Hepatic stellate cell (primary cell): ENCODE results near the gene ZFAND4.
"Not testable (repeated sequence)": the region's sequence is repeated elsewhere in the genome, so short reads cannot be mapped to it uniquely, and the experiment has no call there.

Experiments used
- DNase-seq: peaks from one replicate; pipeline ENCODE4 v3.0.0; 2011; ENCODE audit warnings: low spot score

The ZFAND4 gene

GRCh38 chr10:45589868-45590267 lies 82.7 kb downstream of the ZFAND4 start:
- no peak for DNase-seq

DNA sequence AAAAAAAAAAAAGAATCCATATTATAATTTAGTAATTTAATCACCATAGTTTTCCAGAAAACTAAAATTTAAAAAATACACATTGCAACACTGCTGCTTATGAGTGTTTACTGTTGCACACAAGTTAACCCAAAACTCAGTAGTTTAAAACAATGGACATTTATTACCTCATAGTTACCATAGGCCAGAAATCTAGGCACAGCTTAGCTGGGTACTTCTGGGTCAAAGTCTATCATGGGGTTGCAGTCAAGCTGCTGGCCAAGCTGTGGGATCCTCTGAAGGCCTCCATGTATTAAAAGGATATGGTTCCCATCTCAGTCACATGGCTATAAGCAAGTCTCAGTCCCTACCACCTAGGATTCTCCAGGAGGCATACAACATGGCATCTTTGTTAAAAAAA lies 83.6 kb downstream of the ZFAND4 start:
- DNase-seq, result no peak

- DNase-seq, result no peak
Observed at GRCh38 chr10:45586028-45586824, 86.3 kb downstream of the ZFAND4 start.

DNA sequence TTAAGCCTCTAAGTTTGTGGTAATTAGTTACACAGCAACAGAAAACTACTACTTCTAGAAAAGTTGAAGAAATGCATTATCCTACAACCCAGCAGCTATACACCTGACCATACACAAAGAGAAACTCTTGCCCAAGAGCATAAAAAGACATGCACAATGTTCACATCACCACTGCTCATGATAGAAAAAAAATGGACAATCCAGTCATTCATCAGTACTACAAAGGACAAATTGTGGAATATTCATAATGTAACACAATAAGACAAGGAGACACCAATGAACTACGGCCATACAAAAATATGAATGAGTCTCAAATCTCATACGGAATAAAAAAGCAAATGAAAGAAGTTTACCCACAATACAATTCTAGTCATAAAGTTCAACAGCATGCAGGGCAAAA lies 87.4 kb downstream of the ZFAND4 start:
- no peak for DNase-seq

- no peak for DNase-seq
Observed at GRCh38 chr10:45582386-45582781, 90.2 kb downstream of the ZFAND4 start.

GRCh38 chr10:45581582-45582385 lies 90.8 kb downstream of the ZFAND4 start:
- DNase-seq, result no peak

GRCh38 chr10:45581216-45581549 lies 91.4 kb downstream of the ZFAND4 start:
- no peak for DNase-seq

- no peak for DNase-seq
Observed at GRCh38 chr10:45580371-45581215, 92.0 kb downstream of the ZFAND4 start.

- no peak for DNase-seq
Observed at GRCh38 chr10:45578384-45578971, 94.1 kb downstream of the ZFAND4 start.

- DNase-seq, result no peak
Observed at GRCh38 chr10:45575966-45576597, 96.5 kb downstream of the ZFAND4 start.

DNA sequence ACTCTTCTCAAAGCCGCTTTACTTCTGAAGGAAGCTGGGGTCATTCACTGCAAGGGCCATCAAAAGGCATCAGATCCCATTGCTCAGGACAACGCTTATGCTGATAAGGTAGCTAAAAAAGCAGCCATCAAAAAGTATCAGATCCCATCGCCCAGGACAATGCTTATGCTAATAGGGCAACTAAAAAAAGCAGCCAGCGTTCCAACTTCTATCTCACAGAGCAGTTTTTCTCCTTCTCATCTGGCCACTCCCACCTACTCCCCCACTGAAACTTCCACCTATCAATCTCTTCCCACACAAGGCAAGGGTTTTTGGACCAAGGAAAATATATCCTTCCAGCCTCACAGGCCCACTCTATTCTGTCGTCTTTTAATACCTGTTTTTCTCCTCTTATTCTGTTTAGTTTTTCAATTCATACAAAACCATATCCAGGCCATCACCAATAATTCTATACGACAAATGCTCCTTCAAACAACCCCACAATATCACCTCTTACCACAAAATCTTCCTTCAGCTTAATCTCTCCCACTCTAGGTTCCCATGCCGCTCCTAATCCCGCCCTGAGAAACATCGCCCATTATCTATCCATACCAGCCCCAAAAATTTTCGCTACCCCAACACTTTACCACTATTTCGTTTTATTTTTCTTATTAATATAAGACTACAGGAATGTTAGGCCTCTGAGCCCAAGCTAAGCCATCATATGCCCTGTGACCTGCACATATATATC lies 97.4 kb downstream of the ZFAND4 start:
- DNase-seq, result not testable (repeated sequence)

GRCh38 chr10:45569471-45569870 lies 103.1 kb downstream of the ZFAND4 start:
- DNase-seq, result no peak

- DNase-seq, result no peak
Observed at GRCh38 chr10:45566415-45566814, 106.2 kb downstream of the ZFAND4 start.
